Subcutaneous adipose tissue (tissue), 4 donors: Measurements from ENCODE around the gene TTC9. TPM values are rescaled to one million over a fixed set of nuclear protein-coding genes. Genes with fewer than 3 reads are reported as not detected.

Experiments used
- total RNA-seq, 4 donors: library from RNA; depleted of rRNA; stranded (reverse); fragments of >200 nt; gene quantifications; one replicate each; pipeline ENCODE4 v1.1.0, GENCODE V29; 2016
- TF ChIP-seq, protein P1 (sequence below): fragments of 450-650 bp; IDR thresholded peaks from one replicate; pipeline ENCODE4 v1.5.1; 2016; ENCODE audit warnings: low read depth, mild to moderate bottlenecking, control low read depth, antibody characterized with exemption, moderate library complexity

The TTC9 gene
- total RNA-seq = under 1 TPM; 0.22 to 0.65 (median 0.36) TPM

DNA sequence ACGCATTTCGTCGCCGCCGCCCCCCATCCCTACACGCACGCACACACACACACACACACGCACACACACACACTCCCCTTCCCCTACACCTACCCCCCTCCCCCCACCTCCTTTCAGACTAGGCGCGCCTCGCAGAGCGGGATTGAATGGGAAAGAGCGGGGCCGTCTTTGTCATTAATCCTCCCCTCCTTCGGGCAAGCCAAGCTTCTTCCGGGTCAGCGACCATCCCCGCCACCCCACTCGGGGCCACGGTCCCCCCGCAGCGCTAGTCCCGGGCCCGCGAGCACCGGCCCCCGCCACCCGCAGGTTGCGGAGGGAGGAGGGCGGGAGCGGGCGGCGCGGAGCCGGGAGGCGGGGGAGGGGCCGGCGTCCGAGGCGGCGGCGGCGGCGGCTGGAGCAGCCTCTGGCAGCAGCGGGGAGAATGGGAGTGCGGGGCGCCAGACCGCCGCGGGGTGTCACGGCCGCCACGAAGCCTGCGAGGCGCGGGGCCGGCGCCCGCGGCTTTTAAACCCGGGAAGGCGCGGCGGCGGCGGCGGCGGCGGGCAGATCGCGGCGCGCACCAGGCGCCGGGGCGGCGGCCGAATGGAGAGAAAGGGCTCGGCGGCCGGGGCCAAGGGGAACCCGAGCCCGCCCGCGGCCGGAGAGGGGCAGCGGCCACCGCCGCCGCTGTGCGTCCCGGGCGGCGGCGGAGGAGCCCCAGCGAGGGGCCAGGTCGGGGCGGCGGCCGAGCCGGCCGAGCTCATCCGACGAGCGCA, at the start of gene TTC9:
Gene TTC9 (plus strand): TSS at position 369 of the 755 bp plus-strand sequence. CDS start 214 bp downstream, at position 583.
- TF ChIP-seq, protein P1, sequence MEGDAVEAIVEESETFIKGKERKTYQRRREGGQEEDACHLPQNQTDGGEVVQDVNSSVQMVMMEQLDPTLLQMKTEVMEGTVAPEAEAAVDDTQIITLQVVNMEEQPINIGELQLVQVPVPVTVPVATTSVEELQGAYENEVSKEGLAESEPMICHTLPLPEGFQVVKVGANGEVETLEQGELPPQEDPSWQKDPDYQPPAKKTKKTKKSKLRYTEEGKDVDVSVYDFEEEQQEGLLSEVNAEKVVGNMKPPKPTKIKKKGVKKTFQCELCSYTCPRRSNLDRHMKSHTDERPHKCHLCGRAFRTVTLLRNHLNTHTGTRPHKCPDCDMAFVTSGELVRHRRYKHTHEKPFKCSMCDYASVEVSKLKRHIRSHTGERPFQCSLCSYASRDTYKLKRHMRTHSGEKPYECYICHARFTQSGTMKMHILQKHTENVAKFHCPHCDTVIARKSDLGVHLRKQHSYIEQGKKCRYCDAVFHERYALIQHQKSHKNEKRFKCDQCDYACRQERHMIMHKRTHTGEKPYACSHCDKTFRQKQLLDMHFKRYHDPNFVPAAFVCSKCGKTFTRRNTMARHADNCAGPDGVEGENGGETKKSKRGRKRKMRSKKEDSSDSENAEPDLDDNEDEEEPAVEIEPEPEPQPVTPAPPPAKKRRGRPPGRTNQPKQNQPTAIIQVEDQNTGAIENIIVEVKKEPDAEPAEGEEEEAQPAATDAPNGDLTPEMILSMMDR = no peak

DNA sequence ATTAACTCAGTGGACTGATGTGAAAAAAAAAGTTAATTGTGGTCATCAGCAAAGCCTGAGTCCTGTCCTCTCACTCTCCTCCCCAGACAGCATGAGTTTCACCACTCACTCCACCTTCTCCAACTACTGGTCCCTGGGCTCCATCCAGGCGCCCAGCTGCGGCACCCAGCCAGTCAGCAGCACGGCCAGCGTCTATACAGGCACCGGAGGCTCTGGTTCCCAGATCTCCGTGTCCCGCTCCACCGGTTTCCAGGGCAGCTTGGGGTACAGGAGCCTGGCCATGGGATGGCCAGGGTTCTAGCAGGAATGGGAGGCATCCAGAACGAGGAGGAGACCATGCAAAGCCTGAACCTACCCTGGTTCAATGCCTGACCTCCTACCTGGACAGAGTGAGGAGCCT, 47.3 kb upstream of the TTC9 start:
- TF ChIP-seq, protein P1 = no peak

DNA sequence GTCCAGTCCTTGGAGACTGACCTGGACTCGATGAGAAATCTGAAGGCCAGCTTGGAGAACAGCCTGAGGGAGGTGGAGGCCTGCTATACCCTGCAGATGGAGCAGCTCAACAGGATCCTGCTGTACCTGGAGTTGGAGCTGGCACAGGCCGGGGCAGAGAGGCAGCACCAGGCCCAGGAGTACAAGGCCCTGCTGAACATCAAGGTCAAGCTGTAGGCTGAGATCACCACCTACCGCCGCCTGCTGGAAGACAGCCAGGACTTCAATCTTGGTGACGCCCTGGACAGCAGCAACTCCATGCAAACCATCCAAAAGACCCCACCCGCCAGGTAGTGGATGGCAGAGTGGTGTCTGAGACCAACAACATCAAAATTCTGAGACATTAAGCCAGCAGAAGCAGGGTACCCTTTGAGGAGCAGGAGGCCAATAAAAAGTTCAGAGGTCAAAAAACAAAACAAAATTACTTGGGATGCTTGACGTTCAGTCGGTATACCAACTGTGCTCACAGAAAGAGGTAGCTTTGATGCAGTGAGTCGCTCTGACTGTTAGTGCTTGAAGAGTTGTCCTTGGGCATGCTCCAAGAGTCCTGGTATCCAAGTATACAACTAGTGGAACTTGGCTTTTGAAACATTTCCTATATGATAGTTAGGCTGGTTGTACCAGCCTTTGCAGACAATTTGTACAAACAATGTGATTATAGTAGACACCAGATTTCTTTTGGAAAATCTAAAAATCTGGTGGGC, 46.1 kb upstream of the TTC9 start:
- TF ChIP-seq, protein P1 = no peak

DNA sequence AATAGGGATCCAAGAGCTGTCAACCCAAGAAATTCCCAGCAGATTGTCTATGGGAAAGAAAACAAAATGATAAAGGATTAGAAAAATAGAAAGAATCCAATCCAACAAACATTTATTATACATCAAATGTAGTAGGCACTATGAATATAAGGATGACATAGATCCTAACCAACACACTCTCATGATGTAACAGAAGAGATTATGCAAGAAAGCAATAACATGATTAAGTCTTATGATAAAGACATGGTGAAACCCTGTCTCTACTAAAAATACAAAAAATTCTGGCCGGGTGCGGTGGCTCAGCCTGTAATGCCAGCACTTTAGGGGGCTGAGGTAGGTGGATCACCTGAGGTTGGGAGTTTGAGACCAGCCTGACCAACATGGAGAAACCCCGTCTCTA, 44.0 kb upstream of the TTC9 start:
- TF ChIP-seq, protein P1 = no peak

DNA sequence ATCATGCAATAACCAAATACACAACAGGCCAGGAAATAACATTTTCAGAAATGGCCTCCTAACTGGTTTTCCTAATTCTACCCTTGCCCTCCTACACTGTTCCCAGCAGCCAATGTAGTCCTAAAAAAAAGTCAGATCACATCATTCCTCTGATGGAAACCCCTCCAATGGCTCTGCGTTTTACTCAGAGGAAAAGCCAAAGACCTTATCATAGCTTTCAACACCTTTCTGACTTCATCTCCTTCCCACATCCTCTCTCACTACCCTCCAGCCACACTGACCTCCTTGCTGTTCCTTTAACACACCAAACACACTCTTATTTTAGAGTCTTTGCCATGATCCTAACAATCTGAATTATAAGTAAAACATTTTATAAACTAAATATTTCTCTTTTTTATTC, 42.4 kb upstream of the TTC9 start:
- TF ChIP-seq, protein P1 = no peak

DNA sequence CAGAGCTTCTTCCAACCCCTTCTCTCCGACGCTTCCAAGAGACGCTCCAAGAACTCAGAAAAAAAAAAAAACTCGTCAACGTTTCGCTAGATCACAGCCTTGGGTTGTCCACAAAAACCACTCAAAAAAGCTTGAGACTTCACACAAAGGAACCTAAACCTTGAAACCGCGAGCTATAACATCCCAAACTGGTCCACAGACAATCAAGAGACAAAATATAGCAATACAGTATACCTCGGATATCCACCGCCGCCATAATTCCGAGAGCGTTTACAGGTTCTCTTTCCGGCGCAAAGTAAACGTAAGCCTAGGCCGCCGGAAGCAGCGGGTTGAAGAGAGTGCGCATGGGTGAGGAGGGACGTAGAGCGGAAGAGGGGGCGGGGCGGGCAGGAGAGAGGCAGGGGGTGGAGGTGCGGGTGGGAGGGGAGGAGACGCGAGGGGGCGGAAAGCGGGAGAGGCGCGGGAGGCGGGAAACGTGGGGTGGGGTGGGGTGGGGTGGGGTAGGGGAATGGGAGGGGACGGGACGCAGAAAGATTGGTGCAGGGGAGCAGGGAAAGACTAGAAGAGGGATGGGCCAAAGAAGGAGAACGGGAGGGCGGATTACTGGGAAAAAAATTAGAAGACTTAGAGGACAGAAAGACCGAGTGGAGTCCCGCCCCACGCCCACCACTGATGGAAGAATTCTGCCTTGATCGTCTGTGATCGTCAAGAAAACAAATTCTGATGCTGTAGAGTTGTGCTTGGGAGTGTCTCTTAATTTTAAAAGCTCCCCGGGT, 41.1 kb upstream of the TTC9 start, which contains the start of gene MED6:
Gene MED6 (minus strand): TSS at position 274 of the 776 bp plus-strand sequence. CDS start 18 bp downstream, at position 256.
- TF ChIP-seq, protein P1 = no peak
